ENCODE results near the gene SERBP1. TPM values are rescaled to one million over a fixed set of nuclear protein-coding genes. Genes with fewer than 3 reads are reported as not detected.
A peak's percentile ranks its signal among the peaks of the same experiment; 100 is the strongest.

Gene SERBP1
- total RNA-seq, 1 donor from 2014 or later: 167 TPM

DNA sequence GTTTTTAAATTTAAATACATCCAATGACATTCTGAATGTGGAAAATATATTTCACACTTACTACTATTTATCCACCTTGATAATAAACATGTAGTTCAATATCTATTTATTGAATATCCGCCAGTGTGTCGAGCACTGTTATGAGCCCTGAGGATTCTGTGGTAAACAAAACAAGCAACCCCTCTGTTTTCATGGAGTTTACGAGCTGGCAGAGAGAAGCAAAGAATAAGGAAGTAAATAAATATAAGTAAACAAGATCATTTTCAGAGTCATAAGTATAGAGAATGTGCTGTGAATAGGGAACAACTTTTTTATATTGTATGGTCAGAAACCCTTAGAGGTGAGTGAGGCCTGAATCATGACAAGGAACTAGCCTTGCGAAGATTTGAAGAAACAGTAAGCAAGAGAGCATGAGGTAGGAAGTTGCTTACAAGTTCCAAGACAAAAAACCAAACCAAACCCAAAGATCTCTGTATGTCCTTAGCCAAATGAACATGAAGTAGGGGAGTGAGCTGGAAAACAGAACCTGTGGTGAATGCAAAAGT, 6.4 kb upstream of the SERBP1 start:
- no peak overlapping the region for H3K4me3 ChIP-seq
- no peak overlapping the region for H3K27ac ChIP-seq
- intact Hi-C loops (cut with DNase I): no loop called here
- H3K4me1 ChIP-seq: peaks cover 16% of the 10 kb centered on the region
- no peaks in the 10 kb centered on the region for H3K27me3 ChIP-seq
- no peak for TF ChIP-seq POLR2AphosphoS5 (IDR thresholded peaks at IDR 0.05; ENCODE audit: insufficient read depth in 1 of 2, low read depth in 1 of 2)
- TF ChIP-seq POLR2A (IDR thresholded peaks at IDR 0.05): no peak
- TF ChIP-seq, protein P1, sequence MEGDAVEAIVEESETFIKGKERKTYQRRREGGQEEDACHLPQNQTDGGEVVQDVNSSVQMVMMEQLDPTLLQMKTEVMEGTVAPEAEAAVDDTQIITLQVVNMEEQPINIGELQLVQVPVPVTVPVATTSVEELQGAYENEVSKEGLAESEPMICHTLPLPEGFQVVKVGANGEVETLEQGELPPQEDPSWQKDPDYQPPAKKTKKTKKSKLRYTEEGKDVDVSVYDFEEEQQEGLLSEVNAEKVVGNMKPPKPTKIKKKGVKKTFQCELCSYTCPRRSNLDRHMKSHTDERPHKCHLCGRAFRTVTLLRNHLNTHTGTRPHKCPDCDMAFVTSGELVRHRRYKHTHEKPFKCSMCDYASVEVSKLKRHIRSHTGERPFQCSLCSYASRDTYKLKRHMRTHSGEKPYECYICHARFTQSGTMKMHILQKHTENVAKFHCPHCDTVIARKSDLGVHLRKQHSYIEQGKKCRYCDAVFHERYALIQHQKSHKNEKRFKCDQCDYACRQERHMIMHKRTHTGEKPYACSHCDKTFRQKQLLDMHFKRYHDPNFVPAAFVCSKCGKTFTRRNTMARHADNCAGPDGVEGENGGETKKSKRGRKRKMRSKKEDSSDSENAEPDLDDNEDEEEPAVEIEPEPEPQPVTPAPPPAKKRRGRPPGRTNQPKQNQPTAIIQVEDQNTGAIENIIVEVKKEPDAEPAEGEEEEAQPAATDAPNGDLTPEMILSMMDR (IDR thresholded peaks at IDR 0.05): no peak
- H3K9me3 ChIP-seq: no peaks in the 10 kb centered on the region
- DNase-seq (ENCODE audit: extremely low spot score in 2 of 2): no peak
- H3K36me3 ChIP-seq: no peaks in the 10 kb centered on the region

DNA sequence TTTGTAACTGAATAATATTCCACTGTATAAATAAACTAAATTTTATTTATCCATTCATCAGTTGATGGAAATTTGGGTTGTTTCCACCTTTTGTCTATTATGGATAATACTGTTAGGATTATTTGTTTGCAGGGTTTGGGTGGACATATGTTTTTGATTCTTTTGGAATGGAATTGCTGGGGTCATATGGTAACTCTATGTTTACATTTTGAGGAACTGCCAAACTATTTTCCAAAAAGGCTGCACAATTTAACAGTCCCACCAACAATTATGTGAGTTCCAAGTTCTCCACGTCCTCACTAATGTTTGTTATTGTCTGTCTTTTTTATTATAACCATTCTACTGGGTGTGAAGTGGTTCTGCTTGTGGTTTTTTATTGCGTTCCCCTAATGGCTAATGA, 4.3 kb upstream of the SERBP1 start:
- Histone ChIP-seq H3K4me1 (peaks cover 6% of the 10 kb centered on the region), H3K4me3 (no peak overlapping the region), H3K9me3 (no peaks in the 10 kb centered on the region), H3K27me3 (no peaks in the 10 kb centered on the region), H3K27ac (no peak overlapping the region), H3K36me3 (no peaks in the 10 kb centered on the region)
- DNase-seq (ENCODE audit: extremely low spot score in 2 of 2): no peak
- intact Hi-C loops (cut with DNase I): no loop called here
- TF ChIP-seq, protein P1 (IDR thresholded peaks at IDR 0.05): no peak
- no peak for TF ChIP-seq POLR2AphosphoS5 (IDR thresholded peaks at IDR 0.05; ENCODE audit: insufficient read depth in 1 of 2, low read depth in 1 of 2)

DNA sequence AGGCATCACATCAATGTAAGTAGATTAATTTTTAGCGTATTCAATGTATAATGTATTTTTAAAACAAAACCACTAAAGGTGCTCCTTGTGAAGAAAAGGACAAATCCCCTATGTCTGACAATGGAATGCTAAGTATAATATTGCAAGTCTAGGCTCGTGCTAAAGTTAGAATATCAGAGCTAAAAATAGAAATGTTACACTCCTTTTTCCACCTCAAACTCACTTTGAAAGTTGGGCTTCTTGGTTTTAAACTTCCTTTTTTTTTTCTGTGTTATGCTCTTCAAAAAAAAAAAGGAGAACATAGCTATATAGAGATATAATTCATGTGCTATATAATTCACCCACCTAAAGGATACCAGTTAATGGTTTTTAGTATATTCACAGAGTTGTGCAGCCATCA, 3.6 kb upstream of the SERBP1 start:
- Histone ChIP-seq H3K27ac (no peak overlapping the region), H3K4me1 (peaks cover 8% of the 10 kb centered on the region), H3K27me3 (no peaks in the 10 kb centered on the region), H3K4me3 (no peak overlapping the region), H3K9me3 (no peaks in the 10 kb centered on the region), H3K36me3 (no peaks in the 10 kb centered on the region)
- intact Hi-C loops (cut with DNase I): no loop called here
- DNase-seq (ENCODE audit: extremely low spot score in 2 of 2): no peak
- TF ChIP-seq POLR2AphosphoS5 (IDR thresholded peaks at IDR 0.05; ENCODE audit: insufficient read depth in 1 of 2, low read depth in 1 of 2): no peak
- TF ChIP-seq, protein P1 (IDR thresholded peaks at IDR 0.05): no peak

DNA sequence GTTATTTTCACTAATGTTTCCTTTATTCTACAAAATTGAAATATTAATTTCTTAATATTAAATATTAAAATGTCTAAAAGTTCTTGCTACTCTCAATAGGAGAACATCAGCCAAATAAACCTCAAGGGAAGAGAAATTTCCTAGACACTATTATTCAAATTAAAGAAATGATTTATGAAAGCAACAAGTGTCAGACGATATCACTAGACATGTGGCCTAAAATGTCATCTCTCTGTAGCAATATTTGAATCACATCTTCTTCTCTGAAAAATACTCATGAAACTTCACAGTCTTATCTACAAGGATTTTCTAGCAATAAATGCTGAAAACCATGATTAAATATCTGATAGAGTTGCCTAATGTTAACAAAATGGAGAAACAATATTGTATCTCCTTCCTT, 2.5 kb upstream of the SERBP1 start:
- no peak for DNase-seq (ENCODE audit: extremely low spot score in 2 of 2)
- TF ChIP-seq POLR2A (IDR thresholded peaks at IDR 0.05) (no peak), POLR2AphosphoS5 (IDR thresholded peaks at IDR 0.05; ENCODE audit: insufficient read depth in 1 of 2, low read depth in 1 of 2) (no peak)
- TF ChIP-seq, protein P1 (IDR thresholded peaks at IDR 0.05): no peak
- Histone ChIP-seq H3K4me3 (no peak overlapping the region), H3K27ac (no peak overlapping the region), H3K36me3 (no peaks in the 10 kb centered on the region), H3K9me3 (no peaks in the 10 kb centered on the region), H3K27me3 (no peaks in the 10 kb centered on the region), H3K4me1 (peaks cover 17% of the 10 kb centered on the region)
- intact Hi-C loops (cut with DNase I): no loop called here

DNA sequence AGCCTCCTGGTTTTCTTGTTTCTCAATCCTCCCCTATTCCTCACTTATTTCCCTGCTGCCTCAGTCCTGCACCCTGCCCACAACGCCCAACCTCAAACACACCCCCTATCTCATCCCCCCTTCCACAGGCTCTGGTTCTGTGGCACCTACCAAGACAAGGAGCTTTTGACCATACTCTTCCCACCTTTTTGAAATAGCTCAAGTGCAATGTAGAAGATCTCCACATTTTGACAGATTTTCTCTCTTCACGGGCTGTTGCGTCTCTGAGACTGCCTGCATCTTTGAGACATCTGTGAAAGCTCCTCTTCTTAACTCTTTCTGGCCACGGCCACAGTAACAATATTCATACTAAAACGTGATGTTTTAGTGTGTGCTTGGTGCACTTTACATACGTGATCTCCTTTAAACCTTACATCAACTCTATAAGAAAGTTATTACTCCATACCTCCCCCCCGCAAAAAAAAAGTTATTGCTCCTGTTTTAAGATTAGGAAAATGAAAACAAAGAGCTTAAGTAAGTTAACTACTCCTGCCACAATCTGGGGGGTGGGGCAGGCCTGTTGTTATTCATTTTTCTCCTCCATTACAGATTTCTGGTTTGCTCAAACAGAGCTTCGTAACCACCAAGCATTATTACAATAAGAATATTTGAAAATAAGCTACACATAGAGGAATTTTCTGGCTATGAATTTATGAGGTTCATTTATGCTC, 1.8 kb upstream of the SERBP1 start:
- intact Hi-C loops (cut with DNase I): no loop called here
- TF ChIP-seq POLR2A (IDR thresholded peaks at IDR 0.05) (no peak), POLR2AphosphoS5 (IDR thresholded peaks at IDR 0.05; ENCODE audit: insufficient read depth in 1 of 2, low read depth in 1 of 2) (no peak)
- TF ChIP-seq, protein P1 (IDR thresholded peaks at IDR 0.05): no peak
- Histone ChIP-seq H3K4me1 (peaks cover 24% of the 10 kb centered on the region), H3K27me3 (no peaks in the 10 kb centered on the region), H3K36me3 (no peaks in the 10 kb centered on the region), H3K27ac (no peak overlapping the region), H3K9me3 (no peaks in the 10 kb centered on the region), H3K4me3 (peak overlapping the region in 1 of 2 donors; percentile 87)
- DNase-seq (ENCODE audit: extremely low spot score in 2 of 2): no peak

All from vagina (tissue), 2 donors.